Retinal pigment epithelial cell (primary cell): ENCODE measurements around the gene RIT2.

ENCODE experiments used
- DNase-seq: peaks from one replicate; pipeline ENCODE4 v3.0.0-alpha.2; 2010; ENCODE audit warnings: low read depth
- H3K4me3 ChIP-seq: 2 replicates; pipeline ENCODE4 v1.5.1; 2011; ENCODE audit warnings: mild to moderate bottlenecking, low read length, control low read depth, moderate library complexity
- TF ChIP-seq, protein P1 (sequence below): conservative IDR thresholded peaks from 2 replicates; pipeline ENCODE4 v1.5.1; 2011; ENCODE audit warnings: low read depth, low read length, control low read depth, inconsistent platforms

RIT2 gene

DNA sequence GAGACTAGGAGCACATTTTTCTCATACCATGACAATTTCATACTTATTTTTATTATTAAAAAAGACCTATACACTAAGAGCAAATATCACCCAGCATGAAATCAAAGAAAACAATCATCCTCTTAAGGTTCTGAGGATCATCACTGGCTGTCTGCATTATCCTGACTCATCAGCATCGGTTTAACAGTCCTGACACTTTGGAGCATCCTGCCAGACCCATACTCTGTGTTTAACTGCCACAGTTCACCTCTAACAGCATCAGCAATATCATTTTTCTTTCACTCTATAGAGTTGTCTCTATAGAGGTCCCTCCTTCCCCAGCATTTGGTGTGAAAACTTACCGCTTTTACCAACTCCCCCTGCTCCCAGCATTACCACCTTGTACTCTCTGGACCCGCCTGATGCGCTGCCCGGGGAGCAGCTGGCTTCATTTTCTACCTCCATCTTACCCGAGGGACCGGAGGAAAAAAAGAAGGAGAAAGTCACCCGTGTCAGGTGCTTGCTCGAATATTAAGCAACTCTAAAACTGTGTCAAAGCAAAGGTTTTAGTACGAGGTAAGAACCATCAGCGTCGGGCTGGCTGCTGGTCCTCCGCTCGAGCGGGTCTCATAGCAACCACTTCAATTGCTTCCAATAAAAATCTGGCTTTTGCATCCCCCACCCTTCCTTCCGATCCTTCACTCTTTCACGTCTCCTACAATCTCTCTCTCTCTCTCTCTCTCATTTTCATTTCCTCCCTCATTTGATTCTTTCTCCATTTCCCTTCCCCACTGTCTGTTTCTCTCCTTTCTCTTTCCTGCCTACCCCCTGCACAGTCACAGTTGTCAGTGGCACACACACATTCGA lies at the start of gene RIT2:
RIT2 (minus strand) TSS at position 610 of the 846 bp plus-strand sequence.
- no peak within 1 kb of the TSS for H3K4me3 ChIP-seq
- TF ChIP-seq, protein P1, sequence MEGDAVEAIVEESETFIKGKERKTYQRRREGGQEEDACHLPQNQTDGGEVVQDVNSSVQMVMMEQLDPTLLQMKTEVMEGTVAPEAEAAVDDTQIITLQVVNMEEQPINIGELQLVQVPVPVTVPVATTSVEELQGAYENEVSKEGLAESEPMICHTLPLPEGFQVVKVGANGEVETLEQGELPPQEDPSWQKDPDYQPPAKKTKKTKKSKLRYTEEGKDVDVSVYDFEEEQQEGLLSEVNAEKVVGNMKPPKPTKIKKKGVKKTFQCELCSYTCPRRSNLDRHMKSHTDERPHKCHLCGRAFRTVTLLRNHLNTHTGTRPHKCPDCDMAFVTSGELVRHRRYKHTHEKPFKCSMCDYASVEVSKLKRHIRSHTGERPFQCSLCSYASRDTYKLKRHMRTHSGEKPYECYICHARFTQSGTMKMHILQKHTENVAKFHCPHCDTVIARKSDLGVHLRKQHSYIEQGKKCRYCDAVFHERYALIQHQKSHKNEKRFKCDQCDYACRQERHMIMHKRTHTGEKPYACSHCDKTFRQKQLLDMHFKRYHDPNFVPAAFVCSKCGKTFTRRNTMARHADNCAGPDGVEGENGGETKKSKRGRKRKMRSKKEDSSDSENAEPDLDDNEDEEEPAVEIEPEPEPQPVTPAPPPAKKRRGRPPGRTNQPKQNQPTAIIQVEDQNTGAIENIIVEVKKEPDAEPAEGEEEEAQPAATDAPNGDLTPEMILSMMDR, result no peak
- DNase-seq, result no peak

DNA sequence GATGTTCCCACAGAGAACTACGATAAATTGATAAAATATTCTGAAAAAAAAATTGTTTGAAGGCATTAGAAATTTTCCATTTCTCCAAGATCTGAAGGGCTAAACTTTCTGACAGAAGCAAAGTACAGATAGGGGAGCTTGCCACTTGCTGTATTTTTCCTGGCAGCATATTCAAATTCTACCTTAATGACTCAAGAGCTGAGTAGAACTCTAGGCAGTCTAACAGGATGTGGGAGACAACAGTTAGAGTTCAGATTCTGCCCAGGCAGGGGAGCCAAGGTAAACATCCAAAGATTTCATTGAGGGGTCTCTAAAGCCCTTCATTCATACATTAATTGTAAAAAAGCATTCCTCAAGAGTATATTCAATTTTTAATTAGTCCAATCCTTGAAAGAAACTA lies 46.0 kb upstream of the RIT2 start:
- DNase-seq, result no peak
- no peak overlapping the region for H3K4me3 ChIP-seq
- TF ChIP-seq, protein P1, result no peak

DNA sequence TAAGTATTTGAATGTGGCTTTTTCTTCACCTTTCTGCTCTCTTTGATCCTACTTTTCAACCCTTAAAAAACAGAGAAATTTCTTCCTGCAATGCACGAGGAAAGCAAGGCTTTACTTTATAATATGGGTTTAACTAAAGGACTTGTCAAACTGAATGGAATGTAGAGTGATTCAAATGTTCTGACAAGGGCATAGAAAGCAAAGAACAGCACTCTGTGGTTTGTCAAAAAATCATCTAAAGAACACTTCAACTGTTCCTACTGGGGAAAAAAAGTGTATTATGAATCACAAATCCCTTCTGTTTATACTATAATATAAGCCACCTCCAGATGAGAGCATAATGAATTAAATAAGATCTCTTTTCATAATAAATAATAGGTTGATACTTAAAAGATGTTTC lies 45.0 kb upstream of the RIT2 start:
- TF ChIP-seq, protein P1, result no peak
- no peak overlapping the region for H3K4me3 ChIP-seq

DNA sequence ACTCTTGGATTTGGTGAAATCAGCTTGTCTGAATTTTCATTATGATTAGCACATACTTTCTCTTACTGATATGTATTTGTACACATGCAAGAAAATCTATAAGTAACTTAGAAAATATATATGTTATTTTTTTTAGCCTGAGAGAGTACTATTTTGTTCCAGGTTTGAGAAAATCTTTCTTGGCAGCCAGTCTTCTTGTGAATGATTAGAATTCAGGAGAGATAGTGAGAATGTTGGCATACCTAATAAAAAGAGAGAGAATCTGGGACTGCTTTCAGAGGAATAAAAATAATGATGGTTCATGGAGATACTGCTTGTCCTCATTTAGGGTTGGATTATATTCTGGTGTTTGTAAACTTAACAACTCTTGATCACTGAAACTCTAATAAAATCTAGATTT lies 44.4 kb upstream of the RIT2 start:
- H3K4me3 ChIP-seq, result no peak overlapping the region
- TF ChIP-seq, protein P1, result no peak
- DNase-seq, result no peak

More for the DNA sequence above, 45.0 kb upstream of the RIT2 start:
- peak; percentile 38 for DNase-seq

DNA sequence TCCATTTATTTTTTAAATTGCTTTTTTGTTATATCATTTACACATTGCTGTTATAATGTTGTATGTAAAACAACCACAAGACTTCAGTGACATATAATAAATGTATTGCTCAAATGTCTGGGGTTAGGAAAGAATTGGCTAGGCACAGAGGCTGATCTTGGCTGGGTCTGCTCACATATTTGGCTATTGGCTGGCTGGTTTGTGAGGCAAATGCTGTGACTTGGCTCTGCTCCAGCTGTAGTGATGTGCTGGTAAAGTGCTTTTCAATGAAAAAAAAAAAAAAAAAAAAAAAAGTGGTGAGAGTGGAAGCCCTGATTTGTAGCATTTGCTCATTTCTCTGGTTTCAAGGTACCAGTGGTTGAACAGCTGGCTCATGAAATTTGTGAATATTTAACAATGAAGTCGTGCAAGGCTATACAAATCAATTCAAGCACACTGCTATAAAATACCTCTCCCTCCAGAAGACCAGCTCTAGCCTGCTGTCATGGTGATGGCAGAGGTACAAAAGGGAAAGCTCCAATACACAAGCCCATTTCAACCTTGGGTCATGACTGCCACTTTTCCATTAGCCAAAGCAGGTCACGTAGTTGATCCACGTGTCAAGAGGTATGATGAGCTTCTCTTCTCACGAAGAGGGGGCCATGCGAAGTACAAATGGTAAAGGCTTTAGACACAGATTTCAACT lies 43.7 kb upstream of the RIT2 start:
- TF ChIP-seq, protein P1, result no peak
- no peak overlapping the region for H3K4me3 ChIP-seq
- DNase-seq, result peak; percentile 21

DNA sequence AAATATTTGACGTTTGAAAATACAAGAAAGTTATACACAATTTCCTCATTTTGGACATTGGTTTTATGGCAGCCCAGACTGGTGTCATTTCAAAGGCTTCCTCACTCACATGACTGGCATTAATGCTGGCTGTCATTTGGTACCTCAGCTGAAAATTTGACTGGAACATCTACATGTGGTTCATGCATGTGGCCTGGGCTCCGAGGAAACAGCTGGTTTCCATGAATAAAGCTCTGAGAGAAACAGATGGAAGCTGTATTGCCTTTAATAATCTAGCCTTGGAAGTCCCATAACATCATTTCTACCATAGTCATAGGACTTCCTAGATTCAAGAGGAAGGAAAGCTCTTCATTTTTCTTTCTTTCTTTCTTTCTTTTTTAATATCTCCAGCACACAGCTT lies 42.9 kb upstream of the RIT2 start:
- DNase-seq, result no peak
- TF ChIP-seq, protein P1, result no peak
- H3K4me3 ChIP-seq, result no peak overlapping the region
